ENCODE results near the gene RC3H2.

The RC3H2 gene, protein sequence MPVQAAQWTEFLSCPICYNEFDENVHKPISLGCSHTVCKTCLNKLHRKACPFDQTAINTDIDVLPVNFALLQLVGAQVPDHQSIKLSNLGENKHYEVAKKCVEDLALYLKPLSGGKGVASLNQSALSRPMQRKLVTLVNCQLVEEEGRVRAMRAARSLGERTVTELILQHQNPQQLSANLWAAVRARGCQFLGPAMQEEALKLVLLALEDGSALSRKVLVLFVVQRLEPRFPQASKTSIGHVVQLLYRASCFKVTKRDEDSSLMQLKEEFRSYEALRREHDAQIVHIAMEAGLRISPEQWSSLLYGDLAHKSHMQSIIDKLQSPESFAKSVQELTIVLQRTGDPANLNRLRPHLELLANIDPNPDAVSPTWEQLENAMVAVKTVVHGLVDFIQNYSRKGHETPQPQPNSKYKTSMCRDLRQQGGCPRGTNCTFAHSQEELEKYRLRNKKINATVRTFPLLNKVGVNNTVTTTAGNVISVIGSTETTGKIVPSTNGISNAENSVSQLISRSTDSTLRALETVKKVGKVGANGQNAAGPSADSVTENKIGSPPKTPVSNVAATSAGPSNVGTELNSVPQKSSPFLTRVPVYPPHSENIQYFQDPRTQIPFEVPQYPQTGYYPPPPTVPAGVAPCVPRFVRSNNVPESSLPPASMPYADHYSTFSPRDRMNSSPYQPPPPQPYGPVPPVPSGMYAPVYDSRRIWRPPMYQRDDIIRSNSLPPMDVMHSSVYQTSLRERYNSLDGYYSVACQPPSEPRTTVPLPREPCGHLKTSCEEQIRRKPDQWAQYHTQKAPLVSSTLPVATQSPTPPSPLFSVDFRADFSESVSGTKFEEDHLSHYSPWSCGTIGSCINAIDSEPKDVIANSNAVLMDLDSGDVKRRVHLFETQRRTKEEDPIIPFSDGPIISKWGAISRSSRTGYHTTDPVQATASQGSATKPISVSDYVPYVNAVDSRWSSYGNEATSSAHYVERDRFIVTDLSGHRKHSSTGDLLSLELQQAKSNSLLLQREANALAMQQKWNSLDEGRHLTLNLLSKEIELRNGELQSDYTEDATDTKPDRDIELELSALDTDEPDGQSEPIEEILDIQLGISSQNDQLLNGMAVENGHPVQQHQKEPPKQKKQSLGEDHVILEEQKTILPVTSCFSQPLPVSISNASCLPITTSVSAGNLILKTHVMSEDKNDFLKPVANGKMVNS

DNA sequence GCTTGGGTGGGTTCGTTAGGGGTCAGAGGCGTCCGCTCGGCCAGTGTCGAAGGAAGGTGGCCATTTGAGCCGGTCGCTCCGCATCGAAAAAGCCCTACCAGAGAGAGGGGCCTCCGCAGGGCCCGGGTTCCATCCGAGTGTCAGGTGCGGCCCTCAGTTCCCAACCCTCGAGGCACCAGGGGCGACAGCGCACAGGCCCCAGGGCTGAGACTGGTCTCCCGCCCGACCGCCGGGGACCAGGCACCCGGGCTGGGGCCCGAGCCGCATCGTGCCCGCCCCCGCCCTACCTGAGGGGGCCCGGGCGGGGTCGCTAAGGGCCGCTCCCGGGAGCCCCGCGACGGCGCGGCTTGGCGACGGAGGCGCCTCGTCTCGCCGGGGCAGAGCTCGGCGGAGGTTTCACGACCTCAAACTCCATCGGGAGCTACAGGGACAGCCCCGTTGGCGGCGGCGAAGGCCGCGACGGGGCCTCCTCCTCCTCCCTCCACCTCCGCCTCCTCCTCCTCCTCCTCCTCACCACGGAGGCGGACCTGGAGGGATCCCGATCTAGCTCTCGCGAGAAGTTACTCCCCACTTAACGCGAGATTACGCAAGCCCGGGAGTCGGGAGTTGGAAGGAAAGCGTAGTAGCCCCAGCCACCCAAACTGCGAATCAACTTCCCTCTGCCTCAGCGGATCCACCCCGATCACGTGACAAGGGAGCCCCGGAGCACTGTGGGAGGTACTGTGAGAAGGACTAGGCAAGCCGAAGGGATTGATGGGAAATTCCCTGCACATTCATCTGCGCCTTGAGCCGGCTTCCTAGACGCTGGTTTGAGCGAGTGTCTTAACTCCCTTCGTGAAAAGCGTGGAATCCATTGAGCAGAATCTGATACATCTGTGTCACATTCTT lies at the start of gene RC3H2:
Gene RC3H2 (minus strand): TSS at position 537 of the 888 bp plus-strand sequence. CDS start 7,850 bp downstream, outside the sequence.
- peak; percentile 88 to 90 for ATAC-seq

DNA sequence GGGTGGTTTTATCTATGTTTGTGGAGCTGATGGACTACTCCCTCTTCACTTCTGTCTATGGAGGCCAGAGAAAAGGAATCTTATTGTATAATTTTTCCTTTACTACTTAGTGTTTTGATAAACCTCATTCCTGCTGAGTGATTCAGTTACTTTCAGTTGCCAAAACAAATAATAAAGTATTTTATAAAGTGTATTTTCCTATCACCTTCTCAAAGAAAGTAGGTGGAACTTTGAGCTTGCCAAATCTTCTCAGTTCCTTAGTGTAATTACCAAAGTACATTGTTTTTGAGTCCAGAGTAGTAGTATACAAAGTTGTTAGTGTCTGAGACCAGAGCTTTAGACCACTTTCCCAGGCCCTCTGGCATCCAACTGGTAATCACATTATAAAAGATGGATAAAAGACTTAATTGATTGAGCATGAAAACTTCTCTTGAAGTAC lies 49.1 kb upstream of the RC3H2 start:
- no peak for ATAC-seq

DNA sequence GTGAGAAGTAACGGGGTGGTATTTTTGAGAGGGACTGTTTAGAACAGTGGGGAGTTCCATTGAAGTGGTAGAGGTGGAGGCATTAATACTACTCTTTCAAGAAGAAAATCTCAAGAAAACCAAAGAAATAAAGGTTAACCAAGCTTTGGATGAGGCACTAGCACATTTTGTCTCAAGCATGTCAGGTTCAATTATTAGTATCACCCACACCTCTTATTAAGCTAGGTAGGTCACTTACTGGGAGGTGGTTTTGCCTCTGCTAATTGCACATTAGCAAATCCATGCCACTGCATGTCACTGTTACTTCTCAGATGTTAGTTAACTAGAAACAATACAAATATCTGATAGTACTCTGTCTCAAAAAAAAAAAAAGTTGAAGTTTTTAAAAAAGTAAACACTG lies 45.9 kb upstream of the RC3H2 start:
- no peak for ATAC-seq

DNA sequence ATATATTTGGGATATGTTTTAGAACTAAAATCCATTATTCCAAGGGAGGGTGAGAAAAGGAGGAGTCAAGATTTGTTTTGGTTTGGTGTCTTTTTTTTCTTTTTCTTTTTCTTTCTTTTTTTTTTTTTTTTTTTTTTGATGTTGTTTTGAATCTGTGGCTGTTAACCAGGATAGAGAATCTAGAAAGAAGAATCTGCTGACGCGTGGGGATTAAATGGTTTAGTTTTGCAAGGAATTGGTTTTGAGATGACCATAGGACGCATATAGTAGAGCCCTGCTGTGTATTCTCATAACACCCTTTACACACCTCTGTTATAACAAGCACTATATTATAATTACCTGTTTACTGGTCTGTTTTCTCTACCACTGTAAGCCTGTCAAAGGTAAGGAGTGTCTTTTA lies 45.1 kb upstream of the RC3H2 start:
- ATAC-seq, result no peak

DNA sequence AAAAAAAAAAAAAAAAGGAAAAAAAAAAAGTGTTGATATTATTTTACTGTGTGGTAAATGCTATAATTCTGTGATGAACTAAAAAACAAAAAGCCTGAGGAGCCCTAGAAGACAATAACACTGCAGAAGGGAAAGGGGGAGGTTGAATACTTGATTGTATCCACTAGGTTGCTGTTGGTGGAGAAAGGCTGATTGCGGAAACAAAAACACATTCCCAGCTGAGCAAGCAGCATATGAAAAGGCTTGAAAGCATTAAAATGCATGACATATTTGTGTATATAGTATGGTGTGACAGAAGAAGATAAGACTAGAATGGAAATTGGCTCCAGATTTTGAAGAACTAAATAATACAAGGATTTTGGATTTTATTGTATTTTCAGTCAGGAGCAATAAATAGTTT lies 44.5 kb upstream of the RC3H2 start:
- ATAC-seq, result no peak

DNA sequence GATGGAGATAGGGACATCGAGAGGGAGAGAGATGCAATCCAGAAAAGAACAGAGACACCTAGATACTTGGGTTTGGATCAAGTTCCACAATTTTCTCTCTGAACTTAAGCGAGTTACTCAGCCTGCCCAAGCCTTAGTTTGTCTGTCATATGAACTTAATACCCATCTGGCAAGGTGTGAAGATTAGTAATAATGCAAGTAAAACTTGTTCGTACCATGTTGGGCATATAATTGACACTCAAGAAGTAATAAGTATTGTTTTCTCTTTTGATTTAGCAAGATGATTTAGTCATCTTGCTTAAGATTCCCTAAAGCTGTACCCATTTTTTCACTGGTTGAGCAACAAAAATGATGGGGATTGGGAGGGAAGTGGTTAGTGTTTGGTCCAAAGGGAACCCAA lies 43.2 kb upstream of the RC3H2 start:
- peak; percentile 90 to 95 for ATAC-seq

DNA sequence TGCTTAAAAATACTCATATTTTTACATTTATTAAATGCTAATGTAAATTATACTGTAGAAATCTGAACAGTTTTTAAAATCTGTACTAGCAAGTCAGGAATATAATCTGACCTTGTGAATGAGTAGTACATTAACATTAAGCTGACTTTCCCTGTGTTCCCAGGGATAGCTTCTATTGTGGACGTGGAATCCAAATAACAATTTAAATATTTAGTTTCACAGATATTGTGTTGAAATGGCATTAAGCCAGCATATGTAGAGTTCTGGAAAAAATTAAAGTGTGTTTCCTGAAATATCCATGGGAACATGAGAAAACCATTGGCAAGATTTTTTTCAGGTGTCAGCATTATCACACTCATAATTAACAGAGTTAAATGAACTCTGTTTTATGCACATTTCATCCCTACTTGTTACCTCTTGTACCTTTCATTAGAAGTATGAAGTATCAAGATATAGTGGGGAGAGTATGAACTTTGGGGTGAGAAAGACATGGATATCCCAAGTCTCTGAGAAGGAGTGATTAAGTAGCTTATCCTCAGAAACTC lies 41.4 kb upstream of the RC3H2 start:
- ATAC-seq, result no peak

DNA sequence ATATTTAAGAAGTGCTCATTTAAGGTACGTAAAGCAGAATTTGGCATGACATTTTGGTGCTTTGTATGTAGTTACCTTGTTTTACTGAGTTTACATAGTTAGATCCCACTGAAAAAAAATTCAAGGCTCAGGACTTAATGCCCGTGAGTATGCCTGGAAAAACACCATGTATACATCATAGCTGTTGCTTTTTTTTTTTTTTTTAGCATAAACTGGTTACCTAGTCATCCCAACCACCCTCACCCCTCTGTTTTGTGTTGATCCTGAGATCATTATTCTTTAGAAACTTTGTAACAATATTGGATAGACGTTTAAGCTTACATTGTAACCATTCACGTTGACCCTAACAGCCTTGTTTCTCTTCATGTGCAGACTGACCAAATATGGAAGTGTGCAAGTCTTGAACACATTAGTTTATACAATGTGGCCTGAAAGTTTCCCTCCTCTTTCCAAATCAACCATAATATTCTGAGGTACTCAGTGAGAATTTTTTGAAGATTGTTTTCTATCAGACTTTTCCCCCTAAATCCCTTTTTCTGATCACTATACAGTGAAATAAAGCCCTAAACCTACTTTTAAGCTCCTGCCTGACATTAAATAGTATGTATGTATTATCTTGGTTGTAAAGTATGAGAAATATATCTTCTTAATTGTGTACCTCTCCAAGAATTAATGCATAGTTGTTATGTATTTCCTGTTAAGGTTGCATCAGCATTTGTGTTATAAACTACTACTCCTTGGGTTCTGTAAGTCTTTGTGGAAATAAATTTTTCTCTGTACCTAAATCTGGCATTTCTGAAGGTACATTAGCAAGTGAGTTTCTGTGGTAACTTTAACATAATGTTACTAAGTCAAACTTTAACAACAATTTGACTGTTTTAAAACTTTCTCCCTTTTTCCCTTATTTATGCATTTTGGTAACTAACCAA lies 40.1 kb upstream of the RC3H2 start:
- no peak for ATAC-seq

DNA sequence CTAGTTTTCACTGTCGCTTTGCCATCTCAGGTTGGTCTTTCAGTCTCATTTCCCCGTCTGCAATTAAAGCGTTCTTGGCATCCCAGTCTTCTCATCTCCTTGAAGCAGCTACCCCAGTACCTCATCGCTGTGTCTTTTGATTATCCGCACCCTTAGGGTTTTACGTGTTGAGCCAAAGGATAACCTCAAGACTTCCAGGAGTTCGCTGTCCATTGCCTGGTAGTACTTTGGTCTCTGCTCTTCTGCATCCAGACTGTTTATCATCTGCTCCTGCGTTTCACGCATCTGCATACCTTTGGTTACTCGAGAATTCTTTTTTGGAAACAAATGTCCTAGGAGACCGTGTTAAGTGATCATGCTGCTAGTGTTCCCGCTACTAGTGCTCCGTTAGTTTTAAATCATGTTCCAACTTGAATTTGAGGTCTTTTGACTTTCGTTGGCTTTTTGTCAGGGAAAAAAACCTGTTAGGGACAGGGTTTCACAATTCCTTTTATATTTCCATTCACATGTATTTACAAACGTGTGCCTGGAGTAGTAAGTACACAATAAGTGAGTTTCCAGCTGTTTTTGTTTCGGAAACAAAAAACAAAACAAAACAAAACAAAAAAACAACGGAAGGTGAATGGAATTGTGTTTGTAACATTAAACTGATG lies 36.5 kb upstream of the RC3H2 start:
- no peak for ATAC-seq

DNA sequence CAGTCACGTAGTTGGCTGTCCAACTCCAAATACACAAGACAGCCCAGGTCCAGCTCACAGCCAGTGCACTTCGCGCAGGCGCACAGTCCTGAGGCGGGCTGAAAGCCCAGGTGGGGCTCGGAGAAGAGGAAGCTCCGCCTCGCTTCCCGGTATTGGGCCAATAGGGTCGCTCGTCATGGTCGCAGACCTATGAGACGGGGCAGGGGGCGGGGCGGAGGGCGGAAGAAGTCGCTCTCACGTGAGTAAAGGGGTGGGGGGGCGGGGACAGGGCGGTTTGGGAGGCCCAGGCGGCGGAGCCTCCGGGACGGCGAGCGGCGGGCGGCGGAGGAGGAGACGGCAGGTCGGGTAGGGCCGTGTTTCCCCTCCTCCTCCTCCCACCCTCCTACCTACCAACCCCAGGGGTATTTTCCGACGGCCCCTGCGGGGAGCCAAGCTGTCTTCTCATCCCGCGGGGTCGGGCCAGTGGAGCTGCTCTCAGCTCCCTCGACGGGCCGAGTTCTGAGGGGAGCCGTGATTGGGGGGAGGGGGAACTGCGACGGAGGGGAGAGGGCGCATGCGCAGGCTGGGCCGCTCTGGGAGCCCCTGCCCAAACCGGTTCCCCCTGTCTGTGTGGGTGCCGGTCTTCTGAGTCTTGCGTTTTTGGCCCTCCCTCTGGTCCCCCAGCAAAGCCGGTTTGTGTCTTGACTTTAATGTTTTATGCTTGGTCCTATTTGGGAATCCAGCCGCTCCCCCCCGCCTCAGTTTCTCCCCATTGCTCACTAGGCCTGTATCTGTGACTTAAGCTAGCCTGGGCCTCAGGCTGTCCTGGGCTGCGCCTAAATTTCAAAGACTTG lies 35.8 kb upstream of the RC3H2 start, which contains the start of gene RABGAP1:
Gene RABGAP1 (plus strand): TSS at position 272 of the 833 bp plus-strand sequence. CDS start 16,040 bp downstream, outside the sequence.
- ATAC-seq, result peak; percentile 99

DNA sequence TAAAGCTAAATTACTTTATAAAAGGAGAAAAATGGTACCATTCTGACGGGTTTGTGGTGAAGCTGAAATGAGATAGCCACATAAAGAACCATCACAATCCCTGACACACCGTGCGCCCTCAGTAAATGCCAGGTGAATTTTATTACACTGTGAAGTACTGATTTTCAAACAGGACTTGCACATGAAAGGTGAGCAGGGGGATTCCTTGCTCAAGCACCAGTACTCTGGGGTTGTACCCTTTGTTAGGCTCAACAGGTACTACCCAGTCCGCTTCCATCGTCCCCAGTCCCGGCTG lies 35.2 kb upstream of the RC3H2 start:
- ATAC-seq, result no peak

DNA sequence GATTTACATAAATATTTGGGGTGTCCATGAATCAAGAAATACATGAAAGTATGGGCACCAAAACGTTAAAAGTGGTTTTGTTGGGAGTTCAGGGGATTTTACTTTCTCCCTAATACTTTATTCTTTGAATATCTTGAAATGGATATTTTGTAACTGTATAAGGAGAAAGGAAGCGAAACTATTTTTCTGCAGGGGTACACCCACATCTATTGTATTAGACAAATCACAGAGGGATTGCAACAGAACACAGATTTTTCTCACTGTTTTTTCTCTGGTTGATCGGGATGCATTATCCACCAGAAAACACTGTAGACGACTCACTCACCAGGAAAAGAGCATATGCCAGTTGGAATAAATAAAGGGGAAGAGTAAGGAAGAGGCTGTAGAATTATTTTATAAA lies 34.4 kb upstream of the RC3H2 start:
- ATAC-seq, result no peak

DNA sequence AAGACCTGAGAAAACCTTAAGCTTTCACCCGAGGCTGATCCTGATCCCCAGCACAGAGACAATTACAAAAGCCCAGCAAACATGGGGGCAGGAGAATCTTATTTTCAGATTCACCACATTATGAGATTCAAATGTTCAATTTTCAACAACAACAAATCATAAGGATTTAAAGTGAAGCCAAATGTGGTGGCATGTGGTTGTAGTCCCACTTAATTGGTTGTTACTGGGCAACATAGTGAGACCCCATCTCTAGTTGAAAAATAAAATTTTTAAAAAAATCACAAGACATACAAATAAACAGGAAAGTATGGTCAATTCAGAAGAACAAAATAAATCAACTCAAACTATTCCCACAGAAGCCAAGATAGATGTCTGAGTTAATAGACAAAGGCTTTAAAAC lies 31.7 kb upstream of the RC3H2 start:
- no peak for ATAC-seq

DNA sequence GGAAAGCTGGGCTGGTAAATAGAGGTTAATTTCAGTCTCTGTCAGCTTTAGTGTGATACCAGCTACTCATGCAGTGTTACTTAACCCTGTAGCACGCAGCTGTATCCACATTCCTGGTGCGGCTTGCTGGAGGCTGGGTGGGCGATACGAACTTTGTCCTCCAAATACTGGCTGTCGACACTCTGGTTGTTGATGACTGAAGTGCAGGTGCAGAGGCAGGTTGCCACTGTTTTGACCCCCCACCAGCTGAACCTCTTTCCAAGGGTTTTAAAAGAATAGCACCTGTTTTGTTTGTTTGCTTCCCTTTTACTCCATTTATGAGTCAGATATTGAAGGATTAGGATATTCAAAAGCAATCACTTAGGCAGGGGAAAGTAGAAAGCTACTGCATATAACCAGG lies 31.3 kb upstream of the RC3H2 start:
- ATAC-seq, result no peak

DNA sequence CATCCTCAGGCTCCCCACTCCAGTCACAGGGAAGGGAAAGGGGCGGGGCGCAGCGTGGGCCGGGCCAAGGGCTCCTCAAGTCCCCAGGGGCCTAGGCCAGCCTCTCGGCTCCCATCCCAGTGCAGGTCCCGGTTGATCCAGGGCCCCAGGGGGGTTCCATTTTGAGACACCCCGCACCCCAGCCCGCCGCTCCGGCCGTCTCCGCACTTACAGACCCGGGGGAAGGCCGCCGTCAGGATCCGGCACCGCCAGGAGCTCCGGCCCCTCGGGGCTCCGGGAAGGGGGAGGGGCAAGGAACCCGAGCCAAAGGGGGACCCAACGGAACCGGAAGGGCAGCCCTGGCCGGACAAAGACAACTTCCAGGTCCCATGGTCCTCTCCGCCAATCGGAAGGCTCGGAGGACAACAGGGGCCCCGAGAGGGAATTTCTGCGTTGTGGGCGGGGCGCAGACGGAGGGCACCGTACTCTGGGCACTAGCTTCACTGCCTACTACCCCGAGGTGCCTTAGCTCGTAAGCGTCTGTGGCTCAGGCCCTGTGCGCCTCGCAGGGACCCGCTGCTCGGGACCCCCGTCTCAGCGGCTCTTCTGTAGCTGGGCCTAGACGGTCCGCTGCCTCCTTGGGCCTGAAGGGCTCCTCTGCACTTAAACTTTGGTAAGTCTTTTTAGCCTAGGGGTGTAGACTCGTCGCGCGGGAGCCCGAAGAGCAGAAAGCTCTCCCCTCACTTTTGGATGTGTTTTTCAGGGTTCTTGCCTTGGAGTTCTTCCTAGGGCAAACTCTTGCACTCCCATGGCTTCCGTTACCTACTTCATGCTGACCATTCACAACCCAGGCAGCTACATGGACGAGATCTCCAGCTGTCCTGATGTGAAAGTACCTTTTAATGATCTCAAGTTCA lies 26.3 kb upstream of the RC3H2 start, which contains the start of gene ZBTB26:
Gene ZBTB26 (minus strand): TSS at position 287 of the 896 bp plus-strand sequence. CDS start 11,578 bp downstream, outside the sequence.
- ATAC-seq, result peak; percentile 98

DNA sequence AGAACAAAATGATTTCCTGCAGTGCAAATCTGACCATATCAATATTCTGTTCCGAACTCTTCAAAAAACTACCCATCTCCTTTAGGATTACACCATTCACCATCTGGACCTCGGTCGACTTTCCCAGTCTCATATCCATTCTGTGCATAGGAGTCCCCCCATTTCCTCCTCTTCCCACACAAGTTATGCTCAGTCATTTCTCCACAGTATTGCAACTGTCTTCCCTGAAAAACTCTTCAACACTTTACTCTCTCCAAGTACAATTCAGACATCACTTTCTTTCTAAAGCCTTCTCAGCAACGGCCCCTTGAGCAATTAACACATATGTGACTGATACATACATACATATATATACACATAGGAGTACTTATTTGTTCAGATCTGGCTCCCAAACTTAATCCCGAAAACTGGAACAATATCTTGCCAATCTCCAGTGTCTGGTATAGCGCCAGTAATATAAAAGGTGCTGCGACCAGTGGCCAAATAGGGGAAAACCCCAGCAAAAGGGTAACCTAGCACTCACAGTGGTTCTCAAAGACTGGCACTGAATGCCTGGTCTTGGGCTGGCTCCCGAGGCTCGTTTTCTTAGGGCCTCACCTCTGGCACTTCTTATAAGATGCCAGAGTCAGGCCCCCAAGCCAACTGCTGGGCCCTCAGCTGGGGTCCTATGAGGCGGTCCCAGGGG lies 25.5 kb upstream of the RC3H2 start:
- no peak for ATAC-seq

DNA sequence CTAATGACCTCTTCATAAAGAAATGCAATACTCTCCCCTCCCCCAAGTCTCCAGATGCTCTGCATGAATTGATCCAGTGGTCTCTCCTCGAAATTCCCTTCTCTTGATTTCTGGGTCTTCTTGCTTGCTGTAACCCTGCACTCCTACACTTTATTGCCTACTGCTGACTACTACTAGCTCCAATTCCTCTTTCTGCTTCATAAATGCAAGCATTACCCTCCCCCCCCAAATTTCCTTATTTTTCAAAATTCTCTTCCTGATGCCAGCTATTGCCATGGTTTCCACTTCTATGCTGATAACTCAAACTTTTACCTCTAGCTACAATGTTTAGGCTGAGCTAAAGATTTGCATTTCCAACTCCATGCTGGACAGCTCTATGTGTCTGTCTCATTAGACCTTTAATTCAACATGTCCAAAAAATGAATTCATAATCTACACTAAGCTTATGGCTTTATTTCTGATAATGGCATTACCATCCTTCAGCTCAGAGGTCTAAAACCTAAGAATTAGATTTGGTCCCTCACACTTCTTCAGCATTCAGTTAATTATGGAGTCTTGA lies 24.7 kb upstream of the RC3H2 start:
- no peak for ATAC-seq

Measured in activated CD4-positive, CD25-positive, alpha-beta regulatory T cell treated with anti-CD3 and anti-CD28 coated beads, Interleukin-2, amount 50 U/mL, for 24 hours (primary cell).